ENCODE results near the gene REC8.
A peak's percentile ranks its signal among the peaks of the same experiment; 100 is the strongest.
"Not testable (repeated sequence)": the region's sequence is repeated elsewhere in the genome, so short reads cannot be mapped to it uniquely, and the experiment has no call there.

Gene REC8

DNA sequence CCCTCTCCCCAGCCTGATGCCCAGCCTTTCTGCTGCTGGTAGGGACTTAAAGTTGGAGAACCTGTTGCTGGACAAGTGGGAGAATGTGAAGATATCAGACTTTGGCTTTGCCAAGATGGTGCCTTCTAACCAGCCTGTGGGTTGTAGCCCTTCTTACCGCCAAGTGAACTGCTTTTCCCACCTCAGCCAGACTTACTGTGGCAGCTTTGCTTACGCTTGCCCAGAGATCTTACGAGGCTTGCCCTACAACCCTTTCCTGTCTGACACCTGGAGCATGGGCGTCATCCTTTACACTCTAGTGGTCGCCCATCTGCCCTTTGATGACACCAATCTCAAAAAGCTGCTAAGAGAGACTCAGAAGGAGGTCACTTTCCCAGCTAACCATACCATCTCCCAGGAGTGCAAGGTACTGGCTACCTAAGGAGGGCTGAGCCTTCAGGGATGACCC, 35.2 kb downstream of the REC8 start:
- no peak for DNase-seq

DNA sequence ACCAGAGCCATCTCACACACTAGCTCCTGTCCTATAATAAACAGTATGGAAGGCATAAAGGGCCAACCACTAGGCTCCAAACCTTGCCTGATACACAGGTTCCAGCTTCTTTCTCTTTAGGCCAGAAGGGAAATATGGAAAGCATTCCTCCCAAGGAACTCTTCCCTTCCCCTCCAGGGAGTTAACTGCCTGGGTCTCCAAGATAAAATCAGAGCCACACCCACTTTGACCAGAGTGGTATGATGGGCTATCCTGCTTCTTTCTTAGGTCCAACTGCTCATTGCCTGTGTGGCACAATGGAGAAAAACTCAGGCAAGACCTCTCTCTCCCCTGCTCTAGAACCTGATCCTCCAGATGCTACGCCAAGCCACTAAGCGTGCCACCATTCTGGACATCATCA, 35.7 kb downstream of the REC8 start:
- DNase-seq = no peak

GRCh38 chr14:24211311-24211710, 39.4 kb downstream of the REC8 start:
- no peak for DNase-seq

GRCh38 chr14:24212924-24213865, 41.3 kb downstream of the REC8 start, which contains the start of gene CHMP4A:
TSS of gene CHMP4A (minus strand) at chr14:24213488. CDS start at chr14:24213439, 49 bp downstream.
- peak; percentile 91 for DNase-seq

DNA sequence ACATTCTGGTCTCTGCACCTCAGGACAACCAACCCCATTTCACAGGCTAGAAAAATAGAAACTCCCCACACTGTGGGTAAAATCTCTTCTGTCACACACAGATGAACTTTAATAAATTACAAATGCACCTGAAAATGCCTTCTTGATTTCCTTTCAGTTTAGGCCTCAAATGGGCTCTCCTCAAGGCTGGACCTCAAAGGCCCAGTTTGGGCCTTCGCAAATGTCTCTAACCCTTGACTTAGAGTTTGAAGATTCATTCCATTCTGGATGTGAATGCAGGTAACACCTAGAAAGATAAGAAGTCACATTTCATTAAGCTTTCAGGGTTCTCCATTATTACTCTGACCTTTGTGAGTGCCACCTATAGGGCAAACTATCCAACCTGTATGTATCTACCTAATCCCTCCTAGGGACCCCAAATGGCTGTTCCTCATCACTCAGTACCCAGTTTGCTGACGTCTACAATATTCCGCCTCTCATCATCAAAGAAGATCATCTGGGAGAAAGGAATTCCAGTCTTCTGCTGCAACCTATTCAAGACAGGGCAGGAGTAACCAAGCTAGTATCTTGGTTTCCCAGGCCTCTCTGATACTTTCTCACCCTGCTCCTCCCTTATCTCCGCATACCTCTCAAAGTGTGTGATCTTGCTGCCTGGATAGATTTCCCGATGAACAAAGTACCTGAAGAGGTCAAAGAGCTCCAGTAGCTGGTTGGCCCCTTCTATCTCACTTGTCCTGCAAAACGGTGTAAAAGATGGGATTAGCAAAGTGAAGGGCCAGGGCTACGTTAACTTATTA, 42.2 kb downstream of the REC8 start:
- DNase-seq = no peak

DNA sequence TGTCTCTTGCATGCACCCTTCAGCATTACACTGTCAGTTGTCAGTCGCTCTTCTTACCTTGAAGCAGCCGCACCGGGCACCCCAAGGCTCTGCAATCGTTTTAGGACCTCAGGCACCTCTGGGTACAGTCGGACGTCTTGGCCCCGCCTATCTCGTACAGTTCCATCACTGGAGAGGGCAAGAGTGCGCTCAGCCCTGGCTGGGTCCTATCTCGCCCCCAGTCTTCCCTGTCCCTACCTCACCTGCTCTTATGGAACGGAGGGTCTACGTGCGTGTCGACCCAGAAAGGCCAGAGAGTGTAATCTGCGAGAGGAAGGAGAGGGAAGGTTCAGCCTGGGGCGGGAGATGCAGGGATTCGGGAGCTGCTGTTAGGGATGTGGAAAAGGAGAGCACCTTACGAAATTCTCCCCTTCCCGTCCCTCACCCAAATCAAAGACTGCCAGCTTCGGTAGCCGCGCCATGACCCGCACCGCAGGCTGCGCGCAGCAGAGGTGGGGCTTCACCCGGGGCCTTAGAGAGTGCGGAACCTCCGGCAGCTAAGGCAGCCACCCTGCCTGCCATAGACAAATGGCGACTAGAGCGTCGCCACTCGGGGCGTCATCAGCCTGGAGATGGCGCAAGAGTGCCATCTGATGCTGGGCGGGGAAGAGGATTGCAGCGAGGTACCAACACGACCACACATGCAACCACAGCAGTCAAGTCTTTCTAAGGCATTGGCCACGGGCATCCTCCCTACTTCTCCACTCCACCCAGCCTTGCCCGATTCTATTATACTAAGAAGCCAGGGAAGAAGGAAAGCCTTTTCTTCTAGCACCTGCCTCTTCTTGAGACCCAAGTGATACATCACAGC, 43.8 kb downstream of the REC8 start, which contains the start of gene MDP1:
TSS of gene MDP1 (minus strand) at position 572 of the 850 bp plus-strand sequence. CDS start at position 461, 111 bp downstream.
- DNase-seq = peak; percentile 78

DNA sequence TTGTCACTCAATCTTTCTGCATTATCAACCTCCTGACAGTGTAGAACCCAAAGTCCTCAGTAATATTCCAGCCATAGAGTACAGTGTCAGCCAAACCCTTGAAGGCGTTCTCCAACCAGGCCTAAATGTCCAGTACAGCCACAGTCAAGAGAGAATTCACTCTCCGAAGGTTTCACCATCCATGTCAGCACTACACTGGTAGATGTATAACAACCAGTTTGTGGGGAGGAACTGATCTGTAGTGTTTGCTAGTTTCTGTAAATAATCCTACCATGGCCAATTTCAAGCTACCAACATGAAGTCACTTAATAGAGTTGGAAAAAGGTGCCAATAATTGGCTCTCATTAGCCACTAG, 44.4 kb downstream of the REC8 start:
- no peak for DNase-seq

GRCh38 chr14:24216876-24217275, 45.0 kb downstream of the REC8 start:
- not testable (repeated sequence) for DNase-seq

DNA sequence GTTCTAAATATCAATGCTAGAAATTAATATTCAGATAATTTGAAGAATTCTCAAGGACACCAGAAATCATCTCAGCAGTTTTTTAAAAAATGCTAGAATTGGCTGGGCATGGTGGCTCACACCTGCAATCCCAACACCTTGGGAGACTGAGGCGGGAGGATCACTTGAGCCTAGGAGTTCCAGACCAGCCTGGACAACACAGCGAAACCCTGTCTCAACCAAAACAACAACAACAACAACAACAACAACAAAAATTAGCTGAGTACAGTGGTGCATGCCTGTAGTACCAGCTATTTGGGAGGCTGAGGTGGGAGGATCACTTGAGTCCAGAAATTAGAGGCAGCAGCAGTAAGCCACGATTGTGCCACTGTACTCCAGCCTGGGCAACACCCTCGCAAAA, 47.2 kb downstream of the REC8 start:
- no peak for DNase-seq

GRCh38 chr14:24219521-24219920, 47.6 kb downstream of the REC8 start:
- DNase-seq = no peak

DNA sequence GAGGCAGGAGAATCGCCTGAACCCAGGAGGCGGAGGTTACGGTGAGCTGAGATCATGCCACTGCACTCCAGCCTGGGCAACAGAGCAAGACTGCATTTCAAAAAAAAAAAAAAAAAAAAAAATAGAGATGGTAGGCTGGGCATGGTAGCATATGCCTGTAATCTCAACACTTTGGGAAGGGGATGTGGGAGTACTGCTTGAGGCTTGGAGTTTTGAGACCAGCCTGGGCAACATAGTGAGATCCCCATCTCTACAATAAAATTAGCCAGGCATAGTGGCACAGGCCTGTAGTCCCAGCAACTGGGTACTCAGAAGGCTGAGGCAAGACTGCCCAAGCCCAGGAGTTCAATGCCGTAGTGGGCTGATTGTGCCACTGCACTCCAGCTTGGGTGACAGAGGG, 51.1 kb downstream of the REC8 start:
- not testable (repeated sequence) for DNase-seq

GRCh38 chr14:24224618-24225071, 52.8 kb downstream of the REC8 start:
- no peak for DNase-seq

DNA sequence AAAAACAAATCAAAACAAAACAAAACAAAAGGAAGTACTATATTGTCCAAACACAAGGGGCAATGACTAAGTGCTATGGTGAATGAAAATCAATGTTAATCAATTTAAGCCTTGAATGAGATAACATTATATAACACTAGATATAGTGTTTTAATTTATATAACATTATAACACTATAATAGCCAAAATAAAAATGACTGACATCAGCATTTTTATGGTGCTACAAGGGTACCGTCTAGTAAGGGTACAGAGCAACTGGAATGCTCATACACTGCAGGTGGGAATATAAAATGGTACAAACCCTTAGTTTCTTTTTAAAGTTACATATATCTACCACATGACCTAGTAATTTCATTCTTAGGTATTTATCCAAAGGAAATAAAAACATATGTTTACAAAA, 54.6 kb downstream of the REC8 start:
- no peak for DNase-seq

DNA sequence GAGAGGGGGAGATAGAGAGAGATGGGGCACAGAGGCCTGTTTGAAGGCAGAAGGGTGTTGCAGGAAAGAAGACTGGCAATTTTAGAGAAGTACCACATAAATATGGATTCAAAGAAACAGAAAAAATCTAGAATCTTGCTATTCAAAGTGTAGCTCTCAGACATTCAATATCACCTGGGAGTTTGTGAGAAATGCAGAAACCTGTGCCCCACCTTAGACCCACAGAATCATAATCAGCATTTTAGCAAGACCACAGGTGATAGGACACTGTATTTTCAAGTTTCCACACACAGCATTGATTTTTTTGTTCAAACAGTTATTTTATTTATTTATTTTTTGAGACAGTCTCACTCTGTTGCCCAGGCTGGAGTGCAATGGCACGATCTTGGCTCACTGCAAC, 57.0 kb downstream of the REC8 start:
- DNase-seq = no peak

All from activated CD4-positive, alpha-beta T cell treated with anti-CD3 and anti-CD28 coated beads for 1 hour (primary cell).